Nucleus accumbens (tissue), 56 donors: Measurements from ENCODE around the gene RASAL2.

Experiments
- DNase-seq, 56 donors: peaks; one replicate each; lab custom pipeline; 2025; lab: John Stamatoyannopoulos, UW

RASAL2 gene

GRCh38 chr1:178412400-178412770, 318.5 kb downstream of the RASAL2 start:
- DNase-seq, result no peak

GRCh38 chr1:178417858-178418257, 324.0 kb downstream of the RASAL2 start:
- DNase-seq, result no peak

GRCh38 chr1:178418284-178418955, 324.5 kb downstream of the RASAL2 start:
- DNase-seq, result no peak

- DNase-seq, result no peak
These were observed 340.5 kb downstream of the RASAL2 start for GRCh38 chr1:178434360-178434759.

- no peak for DNase-seq
These were observed 341.1 kb downstream of the RASAL2 start for GRCh38 chr1:178434899-178435435.

- no peak for DNase-seq
These were observed 343.0 kb downstream of the RASAL2 start for GRCh38 chr1:178436899-178437298.

GRCh38 chr1:178438432-178438831, 344.5 kb downstream of the RASAL2 start:
- DNase-seq, result no peak

GRCh38 chr1:178442925-178443324, 349.0 kb downstream of the RASAL2 start:
- DNase-seq, result no peak

- no peak for DNase-seq
These were observed 357.0 kb downstream of the RASAL2 start for GRCh38 chr1:178450871-178451270.

- DNase-seq, result no peak
These were observed 357.6 kb downstream of the RASAL2 start for GRCh38 chr1:178451529-178451928.

GRCh38 chr1:178452013-178452412, 358.1 kb downstream of the RASAL2 start:
- DNase-seq, result no peak

- no peak for DNase-seq
These were observed 362.6 kb downstream of the RASAL2 start for GRCh38 chr1:178456472-178456871.

- no peak for DNase-seq
These were observed 363.7 kb downstream of the RASAL2 start for GRCh38 chr1:178457651-178458050.

GRCh38 chr1:178458203-178458602, 364.3 kb downstream of the RASAL2 start:
- DNase-seq, result no peak

- no peak for DNase-seq
These were observed 367.2 kb downstream of the RASAL2 start for GRCh38 chr1:178461104-178461503.

- no peak for DNase-seq
These were observed 367.8 kb downstream of the RASAL2 start for GRCh38 chr1:178461701-178462100.

GRCh38 chr1:178464141-178464540, 370.2 kb downstream of the RASAL2 start:
- no peak for DNase-seq

- DNase-seq, result no peak
These were observed 370.7 kb downstream of the RASAL2 start for GRCh38 chr1:178464566-178464965.

- DNase-seq, result no peak
These were observed 371.1 kb downstream of the RASAL2 start for GRCh38 chr1:178465011-178465410.

- no peak for DNase-seq
These were observed 373.9 kb downstream of the RASAL2 start for GRCh38 chr1:178467837-178468236.

- no peak for DNase-seq
These were observed 376.6 kb downstream of the RASAL2 start for GRCh38 chr1:178470411-178470960.

GRCh38 chr1:178472531-178472930, 378.6 kb downstream of the RASAL2 start:
- DNase-seq, result no peak
